ENCODE data around the gene ACVR2A. TPM values are rescaled to one million over a fixed set of nuclear protein-coding genes. Genes with fewer than 3 reads are reported as not detected.

ACVR2A gene
- total and polyA plus RNA-seq, 9 of the 15 experiments (the other 6 are each of a cell fraction or from before 2014, with no cell fraction given), result 1.2 to 3.9 (median 2.4) TPM

- TF ChIP-seq SNIP1 (IDR thresholded peaks at IDR 0.05; ENCODE audit: low read depth) (peak; percentile 72; the same call in 1 of the 2 replicates), ZNF507 (tag; conservative IDR thresholded peaks at IDR 0.05) (no peak), GABPA (tag; conservative IDR thresholded peaks at IDR 0.05; ENCODE audit: low read depth) (peak; percentile 96)
Observed at GRCh38 chr2:147843864-147844696, 749 bp upstream of the ACVR2A start (continued).

- in situ Hi-C loops (cut with MboI), result no loop called here
- Histone ChIP-seq H3K36me3 (ENCODE audit: control insufficient read depth, insufficient read depth, low read length) (no peaks in the 10 kb centered on the region), H3K4me2 (ENCODE audit: insufficient read depth, low read length) (peak overlapping the region; percentile 76), H3K9me3 (replicated peaks; ENCODE audit: control insufficient read depth, insufficient read depth, low read depth, low read length) (no peaks in the 10 kb centered on the region), H3K4me1 (replicated peaks in 1 of 2; ENCODE audit: control insufficient read depth in 2 of 2, insufficient read depth in 2 of 2, low read length in 2 of 2) (peaks cover 5 to 19% of the 10 kb centered on the region in 2 experiments; a peak in 4 of 5 replicates), H3K27me3 (ENCODE audit: control insufficient read depth in 2 of 2, insufficient read depth in 2 of 2, low read length in 2 of 2) (no peaks in the 10 kb centered on the region), H3K4me3 (peak overlapping the region; percentile 69), H3K9me1 (ENCODE audit: control insufficient read depth, insufficient read depth, low read length) (no peaks in the 10 kb centered on the region), H3K79me2 (ENCODE audit: control insufficient read depth, insufficient read depth, low read length) (no peaks in the 10 kb centered on the region), H4K20me1 (replicated peaks; ENCODE audit: control insufficient read depth, insufficient read depth, low read length) (no peaks in the 10 kb centered on the region), H3K9ac (ENCODE audit: insufficient read depth in 1 of 2, low read depth in 2 of 2, low read length in 2 of 2) (no peak overlapping the region; a peak in 1 of 4 replicates), H2AFZ (ENCODE audit: low read depth, low read length) (peak overlapping the region; percentile 48; the same call in 1 of the 2 replicates), H3K27ac (ENCODE audit: extremely low read depth, low read depth, low read length) (no peak overlapping the region)
- intact Hi-C loops (cut with micrococcal nuclease), result no loop called here
- FAIRE-seq, result peak; percentile 26
- BruUV-seq (replicated peaks), result TSS peak; percentile 63
- ChIA-PET POLR2A (interaction anchor here (1.1 kb wide), 1 partner anchor 10 kb away, joined by 3 read pairs; no protein-coding TSS in a partner anchor), CTCF (ENCODE audit: low intra/inter-chr PET ratio) (no interaction called here)
- peak in 1 of 4 experiments; percentile 7 for DNase-seq (ENCODE audit: extremely low read depth in 1 of 4, low spot score in 3 of 4)
- WGBS (ENCODE audit: insufficient coverage, low coverage, missing lambda C conversion rate), result 8% methylated on average over 12 of the region's 14 CpGs
- no peak for ATAC-seq
- no peak for TF ChIP-seq KDM1A (IDR thresholded peaks at IDR 0.05)
- no peak for TF ChIP-seq ZNF699 (CRISPR knock-in tag; IDR thresholded peaks at IDR 0.05; ENCODE audit: insufficient replicate concordance)
- TF ChIP-seq FOXJ2 (tag; IDR thresholded peaks at IDR 0.05), result 0 out of 2 replicates have a peak, but pooled peaks have one; percentile 37
- TF ChIP-seq ELF2 (CRISPR knock-in tag; IDR thresholded peaks at IDR 0.05), result no peak
- TF ChIP-seq JUN (IDR thresholded peaks at IDR 0.05; ENCODE audit: borderline replicate concordance, low read depth, low read length), result no peak
- no peak for TF ChIP-seq JUN (CRISPR knock-in tag; IDR thresholded peaks at IDR 0.05; ENCODE audit: borderline replicate concordance)
- TF ChIP-seq DPF2 (IDR thresholded peaks at IDR 0.05), result no peak
- TF ChIP-seq THRA (IDR thresholded peaks at IDR 0.05), result no peak
Observed at GRCh38 chr2:147845411-147845971, 662 bp downstream of the ACVR2A start.
